C4-2B (cell line): ENCODE results near the gene UBE2E1.

ENCODE experiments used
- CTCF ChIP-seq: fragments of 450-650 bp; conservative IDR thresholded peaks from 2 replicates; pipeline ENCODE4 v1.5.1; 2017; ENCODE audit warnings: mild to moderate bottlenecking
- ZFX ChIP-seq: fragments of 450-650 bp; IDR thresholded peaks from 2 replicates; pipeline ENCODE4 v1.6.1; 2017

GRCh38 chr3:23874359-23875112 is 68.8 kb downstream of the UBE2E1 start:
- TF ChIP-seq CTCF (no peak), ZFX (no peak)
